K562 (cell line): ENCODE data around the gene TPGS2. TPM values are rescaled to one million over a fixed set of nuclear protein-coding genes. Genes with fewer than 3 reads are reported as not detected.

Experiments
- BCLAF1 ChIP-seq, 2 experiments: fragments of 450-650 bp in 1 of 2; IDR thresholded peaks; 2 replicates each; pipeline ENCODE4 v1.6.1; 2011 to 2017; ENCODE audit warnings: low read depth in 2 of 2, antibody characterized with exemption in 1 of 2, borderline replicate concordance in 1 of 2, low read length in 1 of 2, mild to moderate bottlenecking in 1 of 2, mixed read lengths in 1 of 2; ENCODE audit not compliant: control insufficient read depth in 1 of 2
- CHAMP1 ChIP-seq: fragments of 450-650 bp; IDR thresholded peaks from 2 replicates; pipeline ENCODE4 v1.6.1; 2016; ENCODE audit warnings: mild to moderate bottlenecking
- ERF ChIP-seq: fragments of 450-650 bp; formaldehyde crosslinking; IDR thresholded peaks from 2 replicates; pipeline ENCODE4 v1.4.0; 2020; ENCODE audit warnings: mild to moderate bottlenecking, mixed read lengths
- ETS2 ChIP-seq: IDR thresholded peaks from 2 replicates; pipeline ENCODE4 v1.6.1; 2016; ENCODE audit warnings: borderline replicate concordance, missing genetic modification characterization, mild to moderate bottlenecking, moderate library complexity, missing compliant biosample characterization; ENCODE audit not compliant: poor library complexity, severe bottlenecking
- FOS ChIP-seq: IDR thresholded peaks from 3 replicates; pipeline ENCODE4 v1.6.1; 2011; ENCODE audit not compliant: insufficient read length; ENCODE audit errors: extremely low read depth
- GABPA ChIP-seq: fragments of 200-800 bp; sonication (Bioruptor generic); conservative IDR thresholded peaks from 2 replicates; pipeline ENCODE4 v1.6.1; 2016; ENCODE audit warnings: low read depth, missing genetic modification characterization, missing compliant biosample characterization
- HDAC1 ChIP-seq, 2 experiments: fragments of 450-650 bp; IDR thresholded peaks; 2 replicates each; pipeline ENCODE4 v1.6.1; 2016 to 2017; ENCODE audit warnings: inconsistent platforms in 1 of 2, mild to moderate bottlenecking in 1 of 2, moderate library complexity in 1 of 2
- HDGF ChIP-seq: fragments of 450-650 bp; IDR thresholded peaks from 2 replicates; pipeline ENCODE4 v1.6.1; 2016
- HMG20A ChIP-seq: fragments of 450-650 bp; formaldehyde crosslinking; conservative IDR thresholded peaks from 2 replicates; pipeline ENCODE4 v1.4.0; 2020; ENCODE audit warnings: mild to moderate bottlenecking, mixed read lengths
- MCM7 ChIP-seq, 2 experiments: fragments of 450-650 bp; IDR thresholded peaks; 2 replicates each; pipeline ENCODE4 v1.6.1; 2016 to 2018
- NFE2 ChIP-seq: IDR thresholded peaks from 2 replicates; pipeline ENCODE4 v1.6.1; 2014; ENCODE audit warnings: antibody characterized with exemption, low read depth
- POLR2A ChIP-seq: fragments of 450-650 bp; conservative IDR thresholded peaks from 2 replicates; pipeline ENCODE4 v1.6.1; 2016
- SIN3A ChIP-seq, 2 experiments: fragments of 150-350 bp in 1 of 2; IDR thresholded peaks; 2 replicates each; pipeline ENCODE4 v1.6.1; 2011 to 2016; ENCODE audit warnings: borderline replicate concordance in 2 of 2, low read depth in 2 of 2, low read length in 2 of 2, mild to moderate bottlenecking in 2 of 2, moderate library complexity in 2 of 2; ENCODE audit not compliant: control insufficient read depth in 1 of 2
- SIRT6 ChIP-seq: IDR thresholded peaks from one replicate; pipeline ENCODE4 v1.6.1; 2012; ENCODE audit warnings: low read depth, mild to moderate bottlenecking, control low read depth, inconsistent platforms, low read length, moderate library complexity
- ZNF184 ChIP-seq: sonication (generic); formaldehyde crosslinking; IDR thresholded peaks from 2 replicates; pipeline ENCODE4 v1.5.0; 2020; ENCODE audit warnings: missing genetic modification reagents
- ZNF57 ChIP-seq: fragments of 450-650 bp; formaldehyde crosslinking; IDR thresholded peaks from 2 replicates; pipeline ENCODE4 v1.4.0; 2020; ENCODE audit warnings: mild to moderate bottlenecking, moderate library complexity
- ZNF764 ChIP-seq: fragments of 250-450 bp; sonication (Bioruptor Pico); IDR thresholded peaks from 2 replicates; pipeline ENCODE4 v1.4.0; 2020; ENCODE audit warnings: low read depth, mild to moderate bottlenecking, moderate library complexity
- polyA plus RNA-seq, 8 experiments: library from polyadenylated mRNA; depleted of rRNA in 4 of 8; stranded (reverse) in 5 of 8; unstranded in 3 of 8; fragments of >200 nt; fragmentation: Nextera tagmentation in 2 of 8; fragmentation: Illumina TruSeq in 1 of 8; extraction: Ambion mirVana in 2 of 8; extraction: Trizol in 1 of 8; gene quantifications; 2 replicates each; pipeline versions ENCODE4 v1.2.1 to v1.2.3, GENCODE V29; 2011 to 2014; ENCODE audit warnings: inconsistent platforms in 1 of 8, missing spikeins in 1 of 8
- total RNA-seq, 7 experiments: library from RNA; depleted of rRNA in 6 of 7; stranded (reverse); fragments of >200 nt in 6 of 7; fragmentation: Illumina TruSeq in 2 of 7; extraction: Trizol in 2 of 7; gene quantifications; 2 replicates each; pipeline versions ENCODE4 v1.2.1 to v1.2.3, GENCODE V29; 2011 to 2021; ENCODE audit warnings: low replicate concordance in 1 of 7
- TF ChIP-seq, protein P1 (sequence below): IDR thresholded peaks from 2 replicates; pipeline ENCODE4 v1.6.1; 2014; ENCODE audit warnings: antibody characterized with exemption
- TF ChIP-seq, protein P2 (sequence below): fragments of 250-450 bp; sonication (Bioruptor Pico); IDR thresholded peaks from 2 replicates; pipeline ENCODE4 v1.8.0; 2021; ENCODE audit warnings: borderline replicate concordance, mild to moderate bottlenecking, moderate library complexity; ENCODE audit not compliant: poor library complexity, severe bottlenecking
- TF ChIP-seq, protein P3 (sequence below): fragments of 250-450 bp; sonication (Bioruptor Pico); IDR thresholded peaks from 2 replicates; pipeline ENCODE4 v1.4.0; 2020; ENCODE audit warnings: borderline replicate concordance

Gene TPGS2
- total and polyA plus RNA-seq, 9 of the 15 experiments (the other 6 are each of a cell fraction or from before 2014, with no cell fraction given): 94.2 to 449 (median 134) TPM

DNA sequence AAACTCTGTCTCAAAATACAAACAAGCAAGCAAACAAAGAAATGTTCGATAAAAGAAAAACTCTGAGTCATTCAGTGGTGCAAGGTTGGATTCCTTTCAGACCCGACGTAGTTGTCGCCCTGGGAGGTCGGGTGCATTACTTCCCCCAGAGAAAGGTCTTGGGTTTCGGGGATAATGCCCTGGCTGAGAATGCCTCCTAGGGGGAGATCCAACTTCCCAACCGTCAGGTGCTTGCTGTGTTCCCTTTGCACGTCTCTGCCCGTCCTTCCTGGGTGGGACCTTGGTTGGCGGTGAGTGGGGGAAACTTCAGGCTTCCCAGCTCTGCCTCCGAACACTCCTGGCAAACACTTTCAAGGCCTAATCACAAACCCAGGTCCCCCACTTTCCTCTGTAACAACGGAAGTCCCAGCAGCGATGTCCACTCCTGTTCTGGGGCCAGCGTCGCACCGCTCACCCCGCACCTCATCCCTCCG is 609 bp downstream of the TPGS2 start (continued):
- TF ChIP-seq HDAC1 (IDR thresholded peaks at IDR 0.05) (no peak), ZNF184 (CRISPR knock-in tag) (no peak), HDGF (no peak), ERF (CRISPR knock-in tag) (no peak), ZNF764 (CRISPR knock-in tag) (no peak), BCLAF1 (IDR thresholded peaks at IDR 0.05; ENCODE audit: borderline replicate concordance in 1 of 2, control insufficient read depth in 1 of 2, low read depth in 2 of 2, low read length in 1 of 2) (no peak), HMG20A (no peak), NFE2 (peak; percentile 49), ETS2 (tag) (no peak), ZNF57 (no peak), GABPA (tag) (no peak), CHAMP1 (no peak), MCM7 (IDR thresholded peaks at IDR 0.05) (no peak), FOS (no peak), SIRT6 (no peak), POLR2A (no peak), SIN3A (IDR thresholded peaks at IDR 0.05; ENCODE audit: borderline replicate concordance in 2 of 2, control insufficient read depth in 1 of 2, low read depth in 2 of 2, low read length in 2 of 2) (0 out of 4 replicates have a peak, but pooled peaks of 1 of the 2 experiments have one; percentile 48)
- TF ChIP-seq, protein P1, sequence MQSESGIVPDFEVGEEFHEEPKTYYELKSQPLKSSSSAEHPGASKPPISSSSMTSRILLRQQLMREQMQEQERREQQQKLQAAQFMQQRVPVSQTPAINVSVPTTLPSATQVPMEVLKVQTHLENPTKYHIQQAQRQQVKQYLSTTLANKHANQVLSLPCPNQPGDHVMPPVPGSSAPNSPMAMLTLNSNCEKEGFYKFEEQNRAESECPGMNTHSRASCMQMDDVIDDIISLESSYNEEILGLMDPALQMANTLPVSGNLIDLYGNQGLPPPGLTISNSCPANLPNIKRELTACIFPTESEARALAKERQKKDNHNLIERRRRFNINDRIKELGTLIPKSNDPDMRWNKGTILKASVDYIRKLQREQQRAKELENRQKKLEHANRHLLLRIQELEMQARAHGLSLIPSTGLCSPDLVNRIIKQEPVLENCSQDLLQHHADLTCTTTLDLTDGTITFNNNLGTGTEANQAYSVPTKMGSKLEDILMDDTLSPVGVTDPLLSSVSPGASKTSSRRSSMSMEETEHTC: no peak
- TF ChIP-seq, protein P2, sequence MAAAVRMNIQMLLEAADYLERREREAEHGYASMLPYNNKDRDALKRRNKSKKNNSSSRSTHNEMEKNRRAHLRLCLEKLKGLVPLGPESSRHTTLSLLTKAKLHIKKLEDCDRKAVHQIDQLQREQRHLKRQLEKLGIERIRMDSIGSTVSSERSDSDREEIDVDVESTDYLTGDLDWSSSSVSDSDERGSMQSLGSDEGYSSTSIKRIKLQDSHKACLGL (CRISPR knock-in tag): no peak
- TF ChIP-seq, protein P3, sequence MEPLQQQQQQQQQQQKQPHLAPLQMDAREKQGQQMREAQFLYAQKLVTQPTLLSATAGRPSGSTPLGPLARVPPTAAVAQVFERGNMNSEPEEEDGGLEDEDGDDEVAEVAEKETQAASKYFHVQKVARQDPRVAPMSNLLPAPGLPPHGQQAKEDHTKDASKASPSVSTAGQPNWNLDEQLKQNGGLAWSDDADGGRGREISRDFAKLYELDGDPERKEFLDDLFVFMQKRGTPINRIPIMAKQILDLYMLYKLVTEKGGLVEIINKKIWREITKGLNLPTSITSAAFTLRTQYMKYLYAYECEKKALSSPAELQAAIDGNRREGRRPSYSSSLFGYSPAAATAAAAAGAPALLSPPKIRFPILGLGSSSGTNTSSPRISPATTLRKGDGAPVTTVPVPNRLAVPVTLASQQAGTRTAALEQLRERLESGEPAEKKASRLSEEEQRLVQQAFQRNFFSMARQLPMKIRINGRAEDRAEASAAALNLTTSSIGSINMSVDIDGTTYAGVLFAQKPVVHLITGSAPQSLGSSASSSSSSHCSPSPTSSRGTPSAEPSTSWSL (CRISPR knock-in tag): no peak
